ENCODE results near the gene MYBBP1A.

The MYBBP1A gene

GRCh38 chr17:4559139-4559791 is 4.1 kb upstream of the MYBBP1A start:
- Histone ChIP-seq H3K27ac (ENCODE audit: low read depth, low read length) (no peak overlapping the region), H3K9ac (ENCODE audit: low read depth in 1 of 2, low read length in 2 of 2) (peak overlapping the region; percentile 84 to 85), H3K27me3 (ENCODE audit: control insufficient read depth in 1 of 2, insufficient read depth in 2 of 2, low read length in 2 of 2) (no peaks in the 10 kb centered on the region), H3K9me3 (ENCODE audit: control insufficient read depth in 1 of 2, low read length in 2 of 2) (no peaks in the 10 kb centered on the region), H3K36me3 (ENCODE audit: control insufficient read depth in 1 of 2, insufficient read depth in 2 of 2, low read length in 2 of 2) (no peaks in the 10 kb centered on the region), H3K4me1 (ENCODE audit: control insufficient read depth in 1 of 2, insufficient read depth in 2 of 2, low read length in 2 of 2) (peaks cover 37 to 48% of the 10 kb centered on the region in 2 donors), H3K4me3 (ENCODE audit: low read depth in 1 of 2, low read length in 2 of 2) (peak overlapping the region; percentile 72 to 79)

GRCh38 chr17:4558347-4558971 is 3.3 kb upstream of the MYBBP1A start:
- H3K27me3 ChIP-seq (ENCODE audit: control insufficient read depth in 1 of 2, insufficient read depth in 2 of 2, low read length in 2 of 2) = no peaks in the 10 kb centered on the region
- H3K9me3 ChIP-seq (ENCODE audit: control insufficient read depth in 1 of 2, low read length in 2 of 2) = no peaks in the 10 kb centered on the region
- peak overlapping the region; percentile 72 to 79 for H3K4me3 ChIP-seq (ENCODE audit: low read depth in 1 of 2, low read length in 2 of 2)
- no peaks in the 10 kb centered on the region for H3K36me3 ChIP-seq (ENCODE audit: control insufficient read depth in 1 of 2, insufficient read depth in 2 of 2, low read length in 2 of 2)
- H3K9ac ChIP-seq (ENCODE audit: low read depth in 1 of 2, low read length in 2 of 2) = no peak overlapping the region
- H3K4me1 ChIP-seq (ENCODE audit: control insufficient read depth in 1 of 2, insufficient read depth in 2 of 2, low read length in 2 of 2) = peaks cover 42 to 56% of the 10 kb centered on the region in 2 donors
- no peak overlapping the region for H3K27ac ChIP-seq (ENCODE audit: low read depth, low read length)

GRCh38 chr17:4557626-4558346 is 2.6 kb upstream of the MYBBP1A start:
- H3K9ac ChIP-seq (ENCODE audit: low read depth in 1 of 2, low read length in 2 of 2) = no peak overlapping the region

GRCh38 chr17:4556996-4557395 is 1.8 kb upstream of the MYBBP1A start:
- peaks cover 32 to 48% of the 10 kb centered on the region in 2 donors for H3K4me1 ChIP-seq (ENCODE audit: control insufficient read depth in 1 of 2, insufficient read depth in 2 of 2, low read length in 2 of 2)
- no peaks in the 10 kb centered on the region for H3K9me3 ChIP-seq (ENCODE audit: control insufficient read depth in 1 of 2, low read length in 2 of 2)
- H3K4me3 ChIP-seq (ENCODE audit: low read depth in 1 of 2, low read length in 2 of 2) = no peak overlapping the region
- no peak overlapping the region for H3K9ac ChIP-seq (ENCODE audit: low read depth in 1 of 2, low read length in 2 of 2)
- peaks cover 4 to 12% of the 10 kb centered on the region in 2 donors for H3K36me3 ChIP-seq (ENCODE audit: control insufficient read depth in 1 of 2, insufficient read depth in 2 of 2, low read length in 2 of 2)
- H3K27ac ChIP-seq (ENCODE audit: low read depth, low read length) = no peak overlapping the region
- no peaks in the 10 kb centered on the region for H3K27me3 ChIP-seq (ENCODE audit: control insufficient read depth in 1 of 2, insufficient read depth in 2 of 2, low read length in 2 of 2)

More at GRCh38 chr17:4557626-4558346, 2.6 kb upstream of the MYBBP1A start:
- Histone ChIP-seq H3K27ac (ENCODE audit: low read depth, low read length) (no peak overlapping the region), H3K36me3 (ENCODE audit: control insufficient read depth in 1 of 2, insufficient read depth in 2 of 2, low read length in 2 of 2) (peaks cover 0 to 6% of the 10 kb centered on the region in 2 donors), H3K4me1 (ENCODE audit: control insufficient read depth in 1 of 2, insufficient read depth in 2 of 2, low read length in 2 of 2) (peaks cover 39 to 54% of the 10 kb centered on the region in 2 donors), H3K27me3 (ENCODE audit: control insufficient read depth in 1 of 2, insufficient read depth in 2 of 2, low read length in 2 of 2) (no peaks in the 10 kb centered on the region), H3K9me3 (ENCODE audit: control insufficient read depth in 1 of 2, low read length in 2 of 2) (no peaks in the 10 kb centered on the region), H3K4me3 (ENCODE audit: low read depth in 1 of 2, low read length in 2 of 2) (no peak overlapping the region)

- Histone ChIP-seq H3K9me3 (ENCODE audit: control insufficient read depth in 1 of 2, low read length in 2 of 2) (no peaks in the 10 kb centered on the region), H3K27ac (ENCODE audit: low read depth, low read length) (no peak overlapping the region), H3K4me3 (ENCODE audit: low read depth in 1 of 2, low read length in 2 of 2) (peak overlapping the region; percentile 87 to 98), H3K9ac (ENCODE audit: low read depth in 1 of 2, low read length in 2 of 2) (peak overlapping the region; percentile 61 to 63), H3K36me3 (ENCODE audit: control insufficient read depth in 1 of 2, insufficient read depth in 2 of 2, low read length in 2 of 2) (peaks cover 6 to 21% of the 10 kb centered on the region in 2 donors), H3K27me3 (ENCODE audit: control insufficient read depth in 1 of 2, insufficient read depth in 2 of 2, low read length in 2 of 2) (no peaks in the 10 kb centered on the region), H3K4me1 (ENCODE audit: control insufficient read depth in 1 of 2, insufficient read depth in 2 of 2, low read length in 2 of 2) (peaks cover 23 to 40% of the 10 kb centered on the region in 2 donors)
Measured at GRCh38 chr17:4555873-4556759, 932 bp upstream of the MYBBP1A start.

- Histone ChIP-seq H3K36me3 (ENCODE audit: control insufficient read depth in 1 of 2, insufficient read depth in 2 of 2, low read length in 2 of 2) (peaks cover 18 to 37% of the 10 kb centered on the region in 2 donors), H3K27ac (ENCODE audit: low read depth, low read length) (no peak overlapping the region)
Measured at GRCh38 chr17:4554441-4554996, 665 bp downstream of the MYBBP1A start.

GRCh38 chr17:4553669-4554068 is 1.5 kb downstream of the MYBBP1A start:
- peaks cover 17 to 29% of the 10 kb centered on the region in 2 donors for H3K4me1 ChIP-seq (ENCODE audit: control insufficient read depth in 1 of 2, insufficient read depth in 2 of 2, low read length in 2 of 2)
- no peaks in the 10 kb centered on the region for H3K27me3 ChIP-seq (ENCODE audit: control insufficient read depth in 1 of 2, insufficient read depth in 2 of 2, low read length in 2 of 2)
- no peaks in the 10 kb centered on the region for H3K9me3 ChIP-seq (ENCODE audit: control insufficient read depth in 1 of 2, low read length in 2 of 2)
- peak overlapping the region in 1 of 2 donors; percentile 98 for H3K4me3 ChIP-seq (ENCODE audit: low read depth in 1 of 2, low read length in 2 of 2)
- H3K36me3 ChIP-seq (ENCODE audit: control insufficient read depth in 1 of 2, insufficient read depth in 2 of 2, low read length in 2 of 2) = peaks cover 26 to 44% of the 10 kb centered on the region in 2 donors
- H3K27ac ChIP-seq (ENCODE audit: low read depth, low read length) = no peak overlapping the region
- peak overlapping the region in 1 of 2 donors; percentile 63 for H3K9ac ChIP-seq (ENCODE audit: low read depth in 1 of 2, low read length in 2 of 2)

More at GRCh38 chr17:4554441-4554996, 665 bp downstream of the MYBBP1A start:
- no peaks in the 10 kb centered on the region for H3K27me3 ChIP-seq (ENCODE audit: control insufficient read depth in 1 of 2, insufficient read depth in 2 of 2, low read length in 2 of 2)
- H3K4me1 ChIP-seq (ENCODE audit: control insufficient read depth in 1 of 2, insufficient read depth in 2 of 2, low read length in 2 of 2) = peaks cover 17 to 32% of the 10 kb centered on the region in 2 donors
- H3K4me3 ChIP-seq (ENCODE audit: low read depth in 1 of 2, low read length in 2 of 2) = peak overlapping the region; percentile 87 to 98
- H3K9me3 ChIP-seq (ENCODE audit: control insufficient read depth in 1 of 2, low read length in 2 of 2) = no peaks in the 10 kb centered on the region
- peak overlapping the region; percentile 61 to 63 for H3K9ac ChIP-seq (ENCODE audit: low read depth in 1 of 2, low read length in 2 of 2)

- Histone ChIP-seq H3K4me1 (ENCODE audit: control insufficient read depth in 1 of 2, insufficient read depth in 2 of 2, low read length in 2 of 2) (peaks cover 17 to 25% of the 10 kb centered on the region in 2 donors), H3K27ac (ENCODE audit: low read depth, low read length) (no peak overlapping the region), H3K9me3 (ENCODE audit: control insufficient read depth in 1 of 2, low read length in 2 of 2) (no peaks in the 10 kb centered on the region), H3K36me3 (ENCODE audit: control insufficient read depth in 1 of 2, insufficient read depth in 2 of 2, low read length in 2 of 2) (peaks cover 39 to 61% of the 10 kb centered on the region in 2 donors), H3K27me3 (ENCODE audit: control insufficient read depth in 1 of 2, insufficient read depth in 2 of 2, low read length in 2 of 2) (no peaks in the 10 kb centered on the region), H3K9ac (ENCODE audit: low read depth in 1 of 2, low read length in 2 of 2) (no peak overlapping the region), H3K4me3 (ENCODE audit: low read depth in 1 of 2, low read length in 2 of 2) (no peak overlapping the region)
Measured at GRCh38 chr17:4551796-4552525, 3.2 kb downstream of the MYBBP1A start.

- H3K27me3 ChIP-seq (ENCODE audit: control insufficient read depth in 1 of 2, insufficient read depth in 2 of 2, low read length in 2 of 2) = no peaks in the 10 kb centered on the region
- H3K9me3 ChIP-seq (ENCODE audit: control insufficient read depth in 1 of 2, low read length in 2 of 2) = no peaks in the 10 kb centered on the region
- no peak overlapping the region for H3K27ac ChIP-seq (ENCODE audit: low read depth, low read length)
- H3K9ac ChIP-seq (ENCODE audit: low read depth in 1 of 2, low read length in 2 of 2) = no peak overlapping the region
- no peak overlapping the region for H3K4me3 ChIP-seq (ENCODE audit: low read depth in 1 of 2, low read length in 2 of 2)
- peaks cover 39 to 67% of the 10 kb centered on the region in 2 donors for H3K36me3 ChIP-seq (ENCODE audit: control insufficient read depth in 1 of 2, insufficient read depth in 2 of 2, low read length in 2 of 2)
- H3K4me1 ChIP-seq (ENCODE audit: control insufficient read depth in 1 of 2, insufficient read depth in 2 of 2, low read length in 2 of 2) = peaks cover 15 to 23% of the 10 kb centered on the region in 2 donors
Measured at GRCh38 chr17:4551141-4551540, 4.0 kb downstream of the MYBBP1A start.
